ENCODE measurements around the gene RSKR. TPM values are rescaled to one million over a fixed set of nuclear protein-coding genes. Genes with fewer than 3 reads are reported as not detected.

Gene RSKR
- total and polyA plus RNA-seq, 9 of the 15 experiments (the other 6 are each of a cell fraction or from before 2014, with no cell fraction given): 1.4 to 42.3 (median 16.2) TPM

DNA sequence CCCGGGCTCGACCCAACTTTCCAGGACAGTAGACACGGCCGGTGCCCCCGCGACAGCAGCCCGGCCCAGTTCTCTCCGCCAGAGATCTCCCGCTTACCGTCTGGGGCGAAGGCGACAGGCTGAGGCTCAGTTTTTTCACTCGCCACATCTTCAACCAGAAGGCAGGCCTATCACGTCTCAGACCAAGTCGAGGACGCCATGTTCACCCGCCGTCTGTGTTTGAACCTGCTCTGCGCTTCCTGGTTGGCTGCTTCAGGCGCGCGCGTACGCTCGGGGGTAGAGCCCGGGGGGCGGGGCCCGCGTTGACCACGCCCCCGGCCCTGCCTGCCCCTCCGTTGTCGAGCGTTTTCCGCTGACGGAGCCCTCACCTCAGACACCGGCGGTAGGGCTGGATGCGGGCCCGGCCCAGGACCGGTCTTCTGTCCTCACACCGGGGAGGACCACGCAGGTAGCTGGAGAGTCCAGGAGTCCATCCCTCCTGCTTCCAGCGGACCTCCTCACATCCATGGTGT, 15.1 kb downstream of the RSKR start, which contains the start of gene SPAG5 (continued):
- TF ChIP-seq MEIS2 (IDR thresholded peaks at IDR 0.05; ENCODE audit: partially characterized antibody) (peak; percentile 28), KLF10 (CRISPR knock-in tag; IDR thresholded peaks at IDR 0.05) (no peak), GATAD2B (IDR thresholded peaks at IDR 0.05; ENCODE audit: borderline replicate concordance) (peak; percentile 32; the same call in 1 of the 2 replicates), SMARCB1 (IDR thresholded peaks at IDR 0.05; ENCODE audit: insufficient read length, low read depth) (no peak), PHF8 (IDR thresholded peaks at IDR 0.05; ENCODE audit: borderline replicate concordance, low read length) (peak; percentile 91; the same call in 1 of the 2 replicates), MTA3 (IDR thresholded peaks at IDR 0.05; ENCODE audit: borderline replicate concordance) (peak; percentile 45; the same call in 1 of the 2 replicates), HIVEP1 (CRISPR knock-in tag; IDR thresholded peaks at IDR 0.05) (no peak), ZNF408 (CRISPR knock-in tag; IDR thresholded peaks at IDR 0.05; ENCODE audit: low read depth) (no peak), HNRNPLL (IDR thresholded peaks at IDR 0.05; ENCODE audit: low read depth, low read length, poor library complexity, severe bottlenecking) (peak; percentile 82), PCBP2 (IDR thresholded peaks at IDR 0.05; ENCODE audit: low read depth, low read length, poor library complexity, severe bottlenecking) (no peak), SUPT5H (IDR thresholded peaks at IDR 0.05) (peak; percentile 97), HOXB6 (CRISPR knock-in tag; IDR thresholded peaks at IDR 0.05; ENCODE audit: borderline replicate concordance) (no peak), ELF1 (tag; IDR thresholded peaks at IDR 0.05) (peak; percentile 79)
- TF ChIP-seq, protein P1, sequence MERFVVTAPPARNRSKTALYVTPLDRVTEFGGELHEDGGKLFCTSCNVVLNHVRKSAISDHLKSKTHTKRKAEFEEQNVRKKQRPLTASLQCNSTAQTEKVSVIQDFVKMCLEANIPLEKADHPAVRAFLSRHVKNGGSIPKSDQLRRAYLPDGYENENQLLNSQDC (CRISPR knock-in tag; IDR thresholded peaks at IDR 0.05): 0 out of 2 replicates have a peak, but pooled peaks have one; percentile 66
- TF ChIP-seq, protein P2, sequence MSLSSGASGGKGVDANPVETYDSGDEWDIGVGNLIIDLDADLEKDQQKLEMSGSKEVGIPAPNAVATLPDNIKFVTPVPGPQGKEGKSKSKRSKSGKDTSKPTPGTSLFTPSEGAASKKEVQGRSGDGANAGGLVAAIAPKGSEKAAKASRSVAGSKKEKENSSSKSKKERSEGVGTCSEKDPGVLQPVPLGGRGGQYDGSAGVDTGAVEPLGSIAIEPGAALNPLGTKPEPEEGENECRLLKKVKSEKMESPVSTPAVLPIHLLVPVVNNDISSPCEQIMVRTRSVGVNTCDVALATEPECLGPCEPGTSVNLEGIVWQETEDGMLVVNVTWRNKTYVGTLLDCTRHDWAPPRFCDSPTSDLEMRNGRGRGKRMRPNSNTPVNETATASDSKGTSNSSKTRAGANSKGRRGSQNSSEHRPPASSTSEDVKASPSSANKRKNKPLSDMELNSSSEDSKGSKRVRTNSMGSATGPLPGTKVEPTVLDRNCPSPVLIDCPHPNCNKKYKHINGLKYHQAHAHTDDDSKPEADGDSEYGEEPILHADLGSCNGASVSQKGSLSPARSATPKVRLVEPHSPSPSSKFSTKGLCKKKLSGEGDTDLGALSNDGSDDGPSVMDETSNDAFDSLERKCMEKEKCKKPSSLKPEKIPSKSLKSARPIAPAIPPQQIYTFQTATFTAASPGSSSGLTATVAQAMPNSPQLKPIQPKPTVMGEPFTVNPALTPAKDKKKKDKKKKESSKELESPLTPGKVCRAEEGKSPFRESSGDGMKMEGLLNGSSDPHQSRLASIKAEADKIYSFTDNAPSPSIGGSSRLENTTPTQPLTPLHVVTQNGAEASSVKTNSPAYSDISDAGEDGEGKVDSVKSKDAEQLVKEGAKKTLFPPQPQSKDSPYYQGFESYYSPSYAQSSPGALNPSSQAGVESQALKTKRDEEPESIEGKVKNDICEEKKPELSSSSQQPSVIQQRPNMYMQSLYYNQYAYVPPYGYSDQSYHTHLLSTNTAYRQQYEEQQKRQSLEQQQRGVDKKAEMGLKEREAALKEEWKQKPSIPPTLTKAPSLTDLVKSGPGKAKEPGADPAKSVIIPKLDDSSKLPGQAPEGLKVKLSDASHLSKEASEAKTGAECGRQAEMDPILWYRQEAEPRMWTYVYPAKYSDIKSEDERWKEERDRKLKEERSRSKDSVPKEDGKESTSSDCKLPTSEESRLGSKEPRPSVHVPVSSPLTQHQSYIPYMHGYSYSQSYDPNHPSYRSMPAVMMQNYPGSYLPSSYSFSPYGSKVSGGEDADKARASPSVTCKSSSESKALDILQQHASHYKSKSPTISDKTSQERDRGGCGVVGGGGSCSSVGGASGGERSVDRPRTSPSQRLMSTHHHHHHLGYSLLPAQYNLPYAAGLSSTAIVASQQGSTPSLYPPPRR (CRISPR knock-in tag; IDR thresholded peaks at IDR 0.05; ENCODE audit: borderline replicate concordance): no peak
- TF ChIP-seq, protein P3, sequence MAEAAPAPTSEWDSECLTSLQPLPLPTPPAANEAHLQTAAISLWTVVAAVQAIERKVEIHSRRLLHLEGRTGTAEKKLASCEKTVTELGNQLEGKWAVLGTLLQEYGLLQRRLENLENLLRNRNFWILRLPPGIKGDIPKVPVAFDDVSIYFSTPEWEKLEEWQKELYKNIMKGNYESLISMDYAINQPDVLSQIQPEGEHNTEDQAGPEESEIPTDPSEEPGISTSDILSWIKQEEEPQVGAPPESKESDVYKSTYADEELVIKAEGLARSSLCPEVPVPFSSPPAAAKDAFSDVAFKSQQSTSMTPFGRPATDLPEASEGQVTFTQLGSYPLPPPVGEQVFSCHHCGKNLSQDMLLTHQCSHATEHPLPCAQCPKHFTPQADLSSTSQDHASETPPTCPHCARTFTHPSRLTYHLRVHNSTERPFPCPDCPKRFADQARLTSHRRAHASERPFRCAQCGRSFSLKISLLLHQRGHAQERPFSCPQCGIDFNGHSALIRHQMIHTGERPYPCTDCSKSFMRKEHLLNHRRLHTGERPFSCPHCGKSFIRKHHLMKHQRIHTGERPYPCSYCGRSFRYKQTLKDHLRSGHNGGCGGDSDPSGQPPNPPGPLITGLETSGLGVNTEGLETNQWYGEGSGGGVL (CRISPR knock-in tag; IDR thresholded peaks at IDR 0.05): no peak
- TF ChIP-seq, protein P4, sequence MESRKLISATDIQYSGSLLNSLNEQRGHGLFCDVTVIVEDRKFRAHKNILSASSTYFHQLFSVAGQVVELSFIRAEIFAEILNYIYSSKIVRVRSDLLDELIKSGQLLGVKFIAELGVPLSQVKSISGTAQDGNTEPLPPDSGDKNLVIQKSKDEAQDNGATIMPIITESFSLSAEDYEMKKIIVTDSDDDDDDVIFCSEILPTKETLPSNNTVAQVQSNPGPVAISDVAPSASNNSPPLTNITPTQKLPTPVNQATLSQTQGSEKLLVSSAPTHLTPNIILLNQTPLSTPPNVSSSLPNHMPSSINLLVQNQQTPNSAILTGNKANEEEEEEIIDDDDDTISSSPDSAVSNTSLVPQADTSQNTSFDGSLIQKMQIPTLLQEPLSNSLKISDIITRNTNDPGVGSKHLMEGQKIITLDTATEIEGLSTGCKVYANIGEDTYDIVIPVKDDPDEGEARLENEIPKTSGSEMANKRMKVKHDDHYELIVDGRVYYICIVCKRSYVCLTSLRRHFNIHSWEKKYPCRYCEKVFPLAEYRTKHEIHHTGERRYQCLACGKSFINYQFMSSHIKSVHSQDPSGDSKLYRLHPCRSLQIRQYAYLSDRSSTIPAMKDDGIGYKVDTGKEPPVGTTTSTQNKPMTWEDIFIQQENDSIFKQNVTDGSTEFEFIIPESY (CRISPR knock-in tag; IDR thresholded peaks at IDR 0.05): no peak
- TF ChIP-seq, protein P5, sequence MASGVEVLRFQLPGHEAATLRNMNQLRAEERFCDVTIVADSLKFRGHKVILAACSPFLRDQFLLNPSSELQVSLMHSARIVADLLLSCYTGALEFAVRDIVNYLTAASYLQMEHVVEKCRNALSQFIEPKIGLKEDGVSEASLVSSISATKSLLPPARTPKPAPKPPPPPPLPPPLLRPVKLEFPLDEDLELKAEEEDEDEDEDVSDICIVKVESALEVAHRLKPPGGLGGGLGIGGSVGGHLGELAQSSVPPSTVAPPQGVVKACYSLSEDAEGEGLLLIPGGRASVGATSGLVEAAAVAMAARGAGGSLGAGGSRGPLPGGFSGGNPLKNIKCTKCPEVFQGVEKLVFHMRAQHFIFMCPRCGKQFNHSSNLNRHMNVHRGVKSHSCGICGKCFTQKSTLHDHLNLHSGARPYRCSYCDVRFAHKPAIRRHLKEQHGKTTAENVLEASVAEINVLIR (CRISPR knock-in tag; IDR thresholded peaks at IDR 0.05): no peak

Data from K562 (cell line).